ENCODE results near the gene DERL3.

DNA sequence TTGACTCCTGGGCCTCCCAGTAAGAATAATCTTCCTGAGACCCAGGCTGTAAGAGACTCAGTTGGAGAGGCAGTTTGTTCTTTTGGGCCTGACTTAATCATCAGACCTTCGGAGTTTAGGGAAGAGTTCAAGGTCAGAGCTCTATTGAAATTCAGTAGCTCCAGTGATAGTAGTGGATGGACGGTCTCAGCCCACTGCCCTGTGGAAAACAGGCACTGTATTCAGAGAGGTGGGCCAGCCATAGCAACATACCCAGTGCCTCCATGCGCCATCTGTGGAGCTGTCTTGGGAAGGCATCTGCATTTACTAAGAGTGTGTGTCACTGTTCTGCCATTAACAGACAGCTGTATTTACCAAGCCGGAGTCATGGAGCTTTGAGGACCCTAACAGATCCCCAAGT is 49.2 kb downstream of the DERL3 start:
- TF ChIP-seq, protein P1, sequence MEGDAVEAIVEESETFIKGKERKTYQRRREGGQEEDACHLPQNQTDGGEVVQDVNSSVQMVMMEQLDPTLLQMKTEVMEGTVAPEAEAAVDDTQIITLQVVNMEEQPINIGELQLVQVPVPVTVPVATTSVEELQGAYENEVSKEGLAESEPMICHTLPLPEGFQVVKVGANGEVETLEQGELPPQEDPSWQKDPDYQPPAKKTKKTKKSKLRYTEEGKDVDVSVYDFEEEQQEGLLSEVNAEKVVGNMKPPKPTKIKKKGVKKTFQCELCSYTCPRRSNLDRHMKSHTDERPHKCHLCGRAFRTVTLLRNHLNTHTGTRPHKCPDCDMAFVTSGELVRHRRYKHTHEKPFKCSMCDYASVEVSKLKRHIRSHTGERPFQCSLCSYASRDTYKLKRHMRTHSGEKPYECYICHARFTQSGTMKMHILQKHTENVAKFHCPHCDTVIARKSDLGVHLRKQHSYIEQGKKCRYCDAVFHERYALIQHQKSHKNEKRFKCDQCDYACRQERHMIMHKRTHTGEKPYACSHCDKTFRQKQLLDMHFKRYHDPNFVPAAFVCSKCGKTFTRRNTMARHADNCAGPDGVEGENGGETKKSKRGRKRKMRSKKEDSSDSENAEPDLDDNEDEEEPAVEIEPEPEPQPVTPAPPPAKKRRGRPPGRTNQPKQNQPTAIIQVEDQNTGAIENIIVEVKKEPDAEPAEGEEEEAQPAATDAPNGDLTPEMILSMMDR (IDR thresholded peaks at IDR 0.05 in 8 of 11, conservative IDR thresholded peaks at IDR 0.05 in 3 of 11): no peak
- TF ChIP-seq POLR2AphosphoS5 (IDR thresholded peaks at IDR 0.05) (no peak), POLR2A (IDR thresholded peaks at IDR 0.05) (no peak)
